GM12864 (cell line): Measurements from ENCODE around the gene CD9.
A peak's percentile ranks its signal among the peaks of the same experiment; 100 is the strongest.

Experiments used
- DNase-seq: peaks from one replicate; pipeline ENCODE4 v3.0.0-alpha.2; 2011; ENCODE audit warnings: low read depth
- H3K4me3 ChIP-seq: 2 replicates; pipeline ENCODE4 v1.5.1; 2011; ENCODE audit warnings: mild to moderate bottlenecking, low read depth, low read length, control low read depth
- TF ChIP-seq, protein P1 (sequence below): IDR thresholded peaks from 2 replicates; pipeline ENCODE4 v1.5.1; 2011; ENCODE audit warnings: low read depth, mild to moderate bottlenecking, moderate library complexity, low read length, control low read depth, inconsistent platforms; ENCODE audit errors: missing control alignments

CD9 gene

DNA sequence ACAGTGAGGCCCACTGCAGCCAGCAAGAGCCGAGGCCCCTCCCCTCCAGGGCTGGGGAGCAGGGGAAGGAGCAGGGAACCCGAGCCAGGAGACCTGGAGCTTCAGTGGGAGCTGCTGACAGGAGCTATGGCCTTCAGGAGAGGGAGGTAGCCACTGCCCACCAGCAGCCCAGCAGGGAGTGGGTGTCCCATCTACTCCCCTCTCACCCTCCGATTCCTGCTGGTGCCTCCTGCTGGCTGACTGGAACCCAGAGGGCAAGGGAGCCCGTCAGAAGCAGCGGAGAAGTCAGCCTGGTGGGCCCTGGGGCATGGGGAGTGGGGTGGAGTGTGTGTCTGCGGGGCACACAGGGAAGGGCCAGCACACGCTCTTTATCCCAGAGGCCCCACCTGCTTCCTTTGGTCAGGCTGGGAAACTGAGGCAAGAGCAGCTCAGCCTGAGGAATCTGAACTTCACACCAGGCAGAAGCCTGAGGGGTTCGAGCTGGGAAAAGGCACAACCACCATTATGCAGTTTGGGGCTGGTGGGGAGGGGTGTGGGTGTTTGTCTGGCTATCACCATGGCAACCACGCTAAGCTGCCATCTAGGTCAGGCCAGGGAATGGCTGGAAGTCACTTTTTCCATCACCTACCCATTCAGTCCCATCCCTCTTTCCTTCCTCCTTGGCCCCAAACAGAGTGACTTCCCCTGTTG lies 73.5 kb downstream of the CD9 start:
- TF ChIP-seq, protein P1, sequence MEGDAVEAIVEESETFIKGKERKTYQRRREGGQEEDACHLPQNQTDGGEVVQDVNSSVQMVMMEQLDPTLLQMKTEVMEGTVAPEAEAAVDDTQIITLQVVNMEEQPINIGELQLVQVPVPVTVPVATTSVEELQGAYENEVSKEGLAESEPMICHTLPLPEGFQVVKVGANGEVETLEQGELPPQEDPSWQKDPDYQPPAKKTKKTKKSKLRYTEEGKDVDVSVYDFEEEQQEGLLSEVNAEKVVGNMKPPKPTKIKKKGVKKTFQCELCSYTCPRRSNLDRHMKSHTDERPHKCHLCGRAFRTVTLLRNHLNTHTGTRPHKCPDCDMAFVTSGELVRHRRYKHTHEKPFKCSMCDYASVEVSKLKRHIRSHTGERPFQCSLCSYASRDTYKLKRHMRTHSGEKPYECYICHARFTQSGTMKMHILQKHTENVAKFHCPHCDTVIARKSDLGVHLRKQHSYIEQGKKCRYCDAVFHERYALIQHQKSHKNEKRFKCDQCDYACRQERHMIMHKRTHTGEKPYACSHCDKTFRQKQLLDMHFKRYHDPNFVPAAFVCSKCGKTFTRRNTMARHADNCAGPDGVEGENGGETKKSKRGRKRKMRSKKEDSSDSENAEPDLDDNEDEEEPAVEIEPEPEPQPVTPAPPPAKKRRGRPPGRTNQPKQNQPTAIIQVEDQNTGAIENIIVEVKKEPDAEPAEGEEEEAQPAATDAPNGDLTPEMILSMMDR, result no peak
- no peak for DNase-seq
- no peak overlapping the region for H3K4me3 ChIP-seq

- H3K4me3 ChIP-seq, result no peak overlapping the region
- TF ChIP-seq, protein P1, result no peak
- no peak for DNase-seq
Observed at GRCh38 chr12:6274231-6275221, 74.3 kb downstream of the CD9 start.

DNA sequence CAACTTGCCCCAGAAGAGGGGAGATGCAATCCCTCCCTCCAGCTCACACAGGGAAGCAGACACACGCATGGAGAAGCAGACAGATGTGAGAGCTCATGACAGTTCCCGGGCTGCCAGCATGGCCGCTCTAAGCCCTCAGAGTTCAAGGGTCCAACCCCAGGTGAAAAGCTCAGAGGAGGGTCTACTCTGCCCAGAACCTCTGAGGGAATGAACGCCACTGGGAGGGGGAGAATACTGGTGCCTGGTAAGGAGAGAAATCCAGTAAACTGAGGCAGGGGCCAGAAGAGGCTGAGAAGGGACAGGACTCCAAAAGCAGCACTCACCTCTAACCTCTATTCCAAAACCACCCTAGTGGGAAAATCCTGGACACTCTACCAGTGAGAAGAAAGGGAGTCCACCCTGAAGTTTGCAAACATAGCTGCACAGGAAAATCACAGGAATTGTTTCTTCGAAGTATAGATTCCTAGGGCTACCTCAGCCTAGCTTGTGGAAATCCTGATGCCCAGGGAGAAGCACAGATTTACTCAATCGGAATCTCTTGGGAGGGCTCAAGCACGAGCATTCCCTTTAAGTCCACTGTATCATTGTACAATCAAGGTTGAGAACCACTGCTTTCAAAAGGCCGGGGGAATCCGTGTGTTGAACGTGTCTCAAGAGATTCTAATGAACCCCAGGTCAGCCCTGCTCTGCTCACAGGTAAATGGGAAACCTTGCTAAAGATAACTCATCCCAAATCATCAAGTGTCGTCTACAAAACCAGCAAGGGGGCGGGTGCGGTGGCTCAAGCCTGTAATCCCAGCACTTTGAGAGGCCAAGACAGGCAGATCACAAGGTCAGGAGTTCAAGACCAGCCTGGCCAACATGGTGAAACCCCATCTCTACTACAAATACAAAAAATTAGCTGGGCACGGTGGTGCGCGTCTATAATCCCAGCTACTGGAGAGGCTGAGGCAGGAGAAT lies 76.0 kb downstream of the CD9 start:
- no peak overlapping the region for H3K4me3 ChIP-seq
- no peak for DNase-seq
- TF ChIP-seq, protein P1, result no peak

DNA sequence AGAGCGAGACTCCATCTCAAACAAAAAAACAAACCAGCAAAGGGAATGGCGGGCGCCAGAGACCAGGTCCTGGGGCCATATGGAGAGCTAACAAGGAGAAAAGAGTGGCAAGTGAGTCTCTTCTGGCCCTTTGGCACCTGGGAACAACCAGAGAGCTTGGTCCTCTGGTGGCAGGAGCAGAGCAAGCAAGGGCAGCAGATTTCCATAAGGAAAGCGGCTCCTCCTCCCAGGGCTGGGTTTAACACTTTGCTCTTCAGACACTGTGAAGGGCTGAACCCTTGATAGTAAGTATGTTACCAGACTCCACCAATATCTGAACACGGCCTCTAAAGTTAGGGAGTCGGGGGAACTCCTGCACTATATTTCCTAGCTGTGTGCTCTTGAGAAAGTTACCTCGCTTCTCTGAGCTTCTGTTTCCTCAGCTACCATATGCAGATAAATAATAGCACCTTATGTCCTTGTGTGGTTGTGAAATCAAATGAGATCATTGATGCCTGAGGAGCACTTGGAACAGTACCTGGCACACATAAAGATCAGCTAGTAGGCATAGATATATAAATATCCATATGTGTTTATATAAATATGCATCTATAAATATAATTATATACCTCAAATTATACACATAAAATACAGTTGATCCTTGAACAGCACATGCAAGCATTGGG lies 76.9 kb downstream of the CD9 start:
- TF ChIP-seq, protein P1, result no peak
- DNase-seq, result no peak

GRCh38 chr12:6277982-6278438 lies 77.8 kb downstream of the CD9 start:
- H3K4me3 ChIP-seq, result peak overlapping the region; percentile 55
- DNase-seq, result no peak
- TF ChIP-seq, protein P1, result no peak

More for the DNA sequence above, 76.9 kb downstream of the CD9 start:
- H3K4me3 ChIP-seq, result no peak overlapping the region
